ENCODE results near the gene EFCAB6.

- no peak for TF ChIP-seq CTCF (conservative IDR thresholded peaks at IDR 0.05; ENCODE audit: low read length)
- no peak for TF ChIP-seq EZH2phosphoT487 (IDR thresholded peaks at IDR 0.05; ENCODE audit: borderline replicate concordance)
These were observed 34.9 kb upstream of the EFCAB6 start for GRCh38 chr22:43846966-43847365.
